ENCODE measurements around the gene TAF3. TPM values are rescaled to one million over a fixed set of nuclear protein-coding genes. Genes with fewer than 3 reads are reported as not detected.
A peak's percentile ranks its signal among the peaks of the same experiment; 100 is the strongest.

The TAF3 gene
- total and polyA plus RNA-seq, 4 donors = 3.4 to 7.0 (median 5.0) TPM

- H3K36me3 ChIP-seq (ENCODE audit: control insufficient read depth in 4 of 4, insufficient read depth in 4 of 4, low read length in 4 of 4) = no peaks in the 10 kb centered on the region
- DNase-seq = peak in 1 of 3 donors; percentile 21
- no peak for ATAC-seq (ENCODE audit: insufficient read depth, low FRiP score)
These were observed 97.7 kb downstream of the TAF3 start for GRCh38 chr10:7915923-7916536.

GRCh38 chr10:7917736-7918135 lies 99.4 kb downstream of the TAF3 start:
- H3K27ac ChIP-seq (ENCODE audit: low read depth in 1 of 2, low read length in 1 of 2) = no peak overlapping the region
- no peak overlapping the region for H3K4me3 ChIP-seq
- H3K9me3 ChIP-seq (ENCODE audit: control insufficient read depth in 4 of 4, insufficient read depth in 3 of 4, low read length in 3 of 4) = no peaks in the 10 kb centered on the region
- H3K27me3 ChIP-seq (ENCODE audit: control insufficient read depth in 3 of 3, insufficient read depth in 3 of 3, low read length in 2 of 3) = no peaks in the 10 kb centered on the region
- no peak overlapping the region for H3K9ac ChIP-seq (ENCODE audit: insufficient read depth in 1 of 2, low read length in 2 of 2)
- peaks cover 0 to 3% (median 0%) of the 10 kb centered on the region in 5 donors for H3K4me1 ChIP-seq (ENCODE audit: control insufficient read depth in 5 of 5, insufficient read depth in 5 of 5, low read length in 5 of 5)
- ATAC-seq (ENCODE audit: insufficient read depth, low FRiP score) (no peak), DNase-seq (no peak)
- TF ChIP-seq CTCF (IDR thresholded peaks at IDR 0.05; ENCODE audit: control extremely low read depth, extremely low read depth) = no peak
- 83 to 93% methylated on average over 5 of the region's 5 CpGs for WGBS, 2 donors
- no peaks in the 10 kb centered on the region for H3K36me3 ChIP-seq (ENCODE audit: control insufficient read depth in 4 of 4, insufficient read depth in 4 of 4, low read length in 4 of 4)

More at GRCh38 chr10:7915923-7916536, 97.7 kb downstream of the TAF3 start:
- peaks cover 0 to 3% (median 0%) of the 10 kb centered on the region in 5 donors for H3K4me1 ChIP-seq (ENCODE audit: control insufficient read depth in 5 of 5, insufficient read depth in 5 of 5, low read length in 5 of 5)
- H3K4me3 ChIP-seq = no peak overlapping the region
- H3K27me3 ChIP-seq (ENCODE audit: control insufficient read depth in 3 of 3, insufficient read depth in 3 of 3, low read length in 2 of 3) = no peaks in the 10 kb centered on the region
- H3K9ac ChIP-seq (ENCODE audit: insufficient read depth in 1 of 2, low read length in 2 of 2) = no peak overlapping the region
- 94 to 95% methylated on average over 1 of the region's 1 CpG for WGBS, 2 donors
- H3K27ac ChIP-seq (ENCODE audit: low read depth in 1 of 2, low read length in 1 of 2) = no peak overlapping the region
- no peaks in the 10 kb centered on the region for H3K9me3 ChIP-seq (ENCODE audit: control insufficient read depth in 4 of 4, insufficient read depth in 3 of 4, low read length in 3 of 4)
- TF ChIP-seq CTCF (IDR thresholded peaks at IDR 0.05; ENCODE audit: control extremely low read depth, extremely low read depth) = no peak

- H3K9me3 ChIP-seq (ENCODE audit: control insufficient read depth in 4 of 4, insufficient read depth in 3 of 4, low read length in 3 of 4) = no peaks in the 10 kb centered on the region
- H3K4me1 ChIP-seq (ENCODE audit: control insufficient read depth in 5 of 5, insufficient read depth in 5 of 5, low read length in 5 of 5) = peaks cover 0 to 6% (median 1%) of the 10 kb centered on the region in 5 donors
- H3K36me3 ChIP-seq (ENCODE audit: control insufficient read depth in 4 of 4, insufficient read depth in 4 of 4, low read length in 4 of 4) = no peaks in the 10 kb centered on the region
- H3K4me3 ChIP-seq = no peak overlapping the region
- no peak for DNase-seq
- no peak overlapping the region for H3K9ac ChIP-seq (ENCODE audit: insufficient read depth in 1 of 2, low read length in 2 of 2)
- H3K27ac ChIP-seq (ENCODE audit: low read depth in 1 of 2, low read length in 1 of 2) = no peak overlapping the region
- TF ChIP-seq CTCF (IDR thresholded peaks at IDR 0.05; ENCODE audit: control extremely low read depth, extremely low read depth) = no peak
- 90 to 95% methylated on average over 3 of the region's 3 CpGs for WGBS, 2 donors
- H3K27me3 ChIP-seq (ENCODE audit: control insufficient read depth in 3 of 3, insufficient read depth in 3 of 3, low read length in 2 of 3) = no peaks in the 10 kb centered on the region
- ATAC-seq (ENCODE audit: insufficient read depth, low FRiP score) = no peak
These were observed 104.4 kb downstream of the TAF3 start for GRCh38 chr10:7922707-7923106.

GRCh38 chr10:7928536-7928935 lies 110.2 kb downstream of the TAF3 start:
- no peak overlapping the region for H3K9ac ChIP-seq (ENCODE audit: insufficient read depth in 1 of 2, low read length in 2 of 2)
- H3K27me3 ChIP-seq (ENCODE audit: control insufficient read depth in 3 of 3, insufficient read depth in 3 of 3, low read length in 2 of 3) = no peaks in the 10 kb centered on the region
- TF ChIP-seq CTCF (IDR thresholded peaks at IDR 0.05; ENCODE audit: control extremely low read depth, extremely low read depth) = no peak
- WGBS, 2 donors = 95 to 96% methylated on average over 3 of the region's 3 CpGs
- no peak for DNase-seq
- no peak overlapping the region for H3K27ac ChIP-seq (ENCODE audit: low read depth in 1 of 2, low read length in 1 of 2)
- H3K4me1 ChIP-seq (ENCODE audit: control insufficient read depth in 5 of 5, insufficient read depth in 5 of 5, low read length in 5 of 5) = peaks cover 0 to 10% (median 0%) of the 10 kb centered on the region in 5 donors
- H3K9me3 ChIP-seq (ENCODE audit: control insufficient read depth in 4 of 4, insufficient read depth in 3 of 4, low read length in 3 of 4) = no peaks in the 10 kb centered on the region
- H3K36me3 ChIP-seq (ENCODE audit: control insufficient read depth in 4 of 4, insufficient read depth in 4 of 4, low read length in 4 of 4) = no peaks in the 10 kb centered on the region
- ATAC-seq (ENCODE audit: insufficient read depth, low FRiP score) = no peak
- no peak overlapping the region for H3K4me3 ChIP-seq
